Activated naive CD8-positive, alpha-beta T cell treated with anti-CD3 and anti-CD28 coated beads, Interleukin-2, amount 50 U/mL, for 24 hours (primary cell): ENCODE data around the gene LTB4R.

ENCODE experiments used
- ATAC-seq: fragments of 150-1000 bp; cut with Tn5 transposase; one replicate; pipeline ENCODE4 v1.10.0; 2021
- DNase-seq: peaks from one replicate; pipeline ENCODE4 v3.0.0; 2021
- H3K27ac Mint-ChIP-seq: one replicate; pipeline ENCODE4 v1.8.0; 2021; ENCODE audit warnings: mild to moderate bottlenecking, mixed read lengths
- H3K27me3 Mint-ChIP-seq: one replicate; pipeline ENCODE4 v1.8.0; 2021; ENCODE audit warnings: mixed read lengths
- H3K36me3 Mint-ChIP-seq: one replicate; pipeline ENCODE4 v1.8.0; 2021; ENCODE audit warnings: low read depth, mixed read lengths
- H3K4me1 Mint-ChIP-seq: one replicate; pipeline ENCODE4 v1.8.0; 2021; ENCODE audit warnings: mixed read lengths
- H3K4me3 Mint-ChIP-seq: one replicate; pipeline ENCODE4 v1.8.0; 2021; ENCODE audit warnings: mild to moderate bottlenecking, moderate library complexity, mixed read lengths
- H3K9me3 Mint-ChIP-seq: one replicate; pipeline ENCODE4 v1.8.0; 2021; ENCODE audit warnings: mixed read lengths

The LTB4R gene

GRCh38 chr14:24271834-24272263 is 39.5 kb upstream of the LTB4R start:
- H3K36me3 Mint-ChIP-seq = peaks cover 6% of the 10 kb centered on the region
- H3K4me1 Mint-ChIP-seq = peaks cover 48% of the 10 kb centered on the region
- DNase-seq = no peak
- peak overlapping the region; percentile 87 for H3K4me3 Mint-ChIP-seq
- H3K27me3 Mint-ChIP-seq = no peaks in the 10 kb centered on the region
- no peak for ATAC-seq
- no peaks in the 10 kb centered on the region for H3K9me3 Mint-ChIP-seq
- H3K27ac Mint-ChIP-seq = peak overlapping the region; percentile 95

GRCh38 chr14:24272467-24272866 is 38.8 kb upstream of the LTB4R start:
- H3K27ac Mint-ChIP-seq = peak overlapping the region; percentile 95
- no peak for ATAC-seq
- DNase-seq = no peak
- H3K9me3 Mint-ChIP-seq = no peaks in the 10 kb centered on the region
- peaks cover 53% of the 10 kb centered on the region for H3K4me1 Mint-ChIP-seq
- H3K4me3 Mint-ChIP-seq = peak overlapping the region; percentile 87
- H3K27me3 Mint-ChIP-seq = no peaks in the 10 kb centered on the region
- peaks cover under 1% of the 10 kb centered on the region for H3K36me3 Mint-ChIP-seq

- Mint-ChIP-seq H3K27ac (peak overlapping the region; percentile 82), H3K4me3 (no peak overlapping the region), H3K36me3 (peaks cover 4% of the 10 kb centered on the region), H3K27me3 (no peaks in the 10 kb centered on the region), H3K9me3 (peaks cover 3% of the 10 kb centered on the region), H3K4me1 (peaks cover 64% of the 10 kb centered on the region)
- ATAC-seq (no peak), DNase-seq (no peak)
Observed at GRCh38 chr14:24273422-24273998, 37.8 kb upstream of the LTB4R start.

GRCh38 chr14:24274101-24274543 is 37.2 kb upstream of the LTB4R start:
- DNase-seq (peak; percentile 45), ATAC-seq (peak; percentile 67)
- peaks cover 5% of the 10 kb centered on the region for H3K9me3 Mint-ChIP-seq
- H3K27me3 Mint-ChIP-seq = no peaks in the 10 kb centered on the region
- peak overlapping the region; percentile 82 for H3K27ac Mint-ChIP-seq
- H3K4me1 Mint-ChIP-seq = peaks cover 70% of the 10 kb centered on the region
- peak overlapping the region; percentile 41 for H3K4me3 Mint-ChIP-seq
- H3K36me3 Mint-ChIP-seq = peaks cover 6% of the 10 kb centered on the region

GRCh38 chr14:24277071-24277470 is 34.2 kb upstream of the LTB4R start:
- peaks cover 5% of the 10 kb centered on the region for H3K9me3 Mint-ChIP-seq
- no peak overlapping the region for H3K4me3 Mint-ChIP-seq
- no peak for ATAC-seq
- no peaks in the 10 kb centered on the region for H3K27me3 Mint-ChIP-seq
- peak overlapping the region; percentile 19 for H3K27ac Mint-ChIP-seq
- H3K4me1 Mint-ChIP-seq = peaks cover 70% of the 10 kb centered on the region
- H3K36me3 Mint-ChIP-seq = peaks cover 6% of the 10 kb centered on the region
- no peak for DNase-seq

GRCh38 chr14:24277606-24278321 is 33.5 kb upstream of the LTB4R start:
- H3K4me3 Mint-ChIP-seq = no peak overlapping the region
- H3K4me1 Mint-ChIP-seq = peaks cover 64% of the 10 kb centered on the region
- peaks cover 5% of the 10 kb centered on the region for H3K9me3 Mint-ChIP-seq
- DNase-seq (peak; percentile 23), ATAC-seq (no peak)
- no peaks in the 10 kb centered on the region for H3K27me3 Mint-ChIP-seq
- peak overlapping the region; percentile 76 for H3K27ac Mint-ChIP-seq
- H3K36me3 Mint-ChIP-seq = peaks cover 6% of the 10 kb centered on the region

- Mint-ChIP-seq H3K27ac (peak overlapping the region; percentile 76), H3K4me3 (peak overlapping the region; percentile 24), H3K9me3 (peaks cover 5% of the 10 kb centered on the region), H3K4me1 (peaks cover 57% of the 10 kb centered on the region), H3K36me3 (peaks cover 6% of the 10 kb centered on the region), H3K27me3 (no peaks in the 10 kb centered on the region)
- DNase-seq (no peak), ATAC-seq (no peak)
Observed at GRCh38 chr14:24278424-24278823, 32.9 kb upstream of the LTB4R start.

GRCh38 chr14:24279301-24280186 is 31.8 kb upstream of the LTB4R start:
- Mint-ChIP-seq H3K4me3 (peak overlapping the region; percentile 58), H3K27ac (peak overlapping the region; percentile 76), H3K36me3 (peaks cover 6% of the 10 kb centered on the region), H3K4me1 (peaks cover 47% of the 10 kb centered on the region), H3K9me3 (peaks cover 5% of the 10 kb centered on the region), H3K27me3 (no peaks in the 10 kb centered on the region)
- DNase-seq (peak; percentile 68), ATAC-seq (peak; percentile 97)

GRCh38 chr14:24280797-24281460 is 30.4 kb upstream of the LTB4R start:
- Mint-ChIP-seq H3K36me3 (peaks cover 6% of the 10 kb centered on the region), H3K4me1 (peaks cover 49% of the 10 kb centered on the region), H3K4me3 (no peak overlapping the region), H3K27ac (no peak overlapping the region), H3K9me3 (peaks cover 5% of the 10 kb centered on the region), H3K27me3 (no peaks in the 10 kb centered on the region)
- DNase-seq (no peak), ATAC-seq (no peak)

- ATAC-seq (no peak), DNase-seq (no peak)
- peaks cover 6% of the 10 kb centered on the region for H3K36me3 Mint-ChIP-seq
- peaks cover 51% of the 10 kb centered on the region for H3K4me1 Mint-ChIP-seq
- H3K9me3 Mint-ChIP-seq = peaks cover 5% of the 10 kb centered on the region
- H3K27me3 Mint-ChIP-seq = no peaks in the 10 kb centered on the region
- H3K4me3 Mint-ChIP-seq = no peak overlapping the region
- H3K27ac Mint-ChIP-seq = peak overlapping the region; percentile 45
Observed at GRCh38 chr14:24281636-24282035, 29.7 kb upstream of the LTB4R start.

- Mint-ChIP-seq H3K36me3 (peaks cover 6% of the 10 kb centered on the region), H3K27ac (no peak overlapping the region), H3K27me3 (peaks cover 3% of the 10 kb centered on the region), H3K4me1 (peaks cover 47% of the 10 kb centered on the region), H3K4me3 (no peak overlapping the region), H3K9me3 (peaks cover 5% of the 10 kb centered on the region)
- DNase-seq (no peak), ATAC-seq (no peak)
Observed at GRCh38 chr14:24282736-24283135, 28.6 kb upstream of the LTB4R start.

GRCh38 chr14:24283796-24284460 is 27.4 kb upstream of the LTB4R start:
- no peak overlapping the region for H3K27ac Mint-ChIP-seq
- H3K27me3 Mint-ChIP-seq = peaks cover 3% of the 10 kb centered on the region
- DNase-seq = no peak
- ATAC-seq = no peak
- peaks cover 41% of the 10 kb centered on the region for H3K4me1 Mint-ChIP-seq
- peaks cover 3% of the 10 kb centered on the region for H3K36me3 Mint-ChIP-seq
- no peak overlapping the region for H3K4me3 Mint-ChIP-seq
- H3K9me3 Mint-ChIP-seq = no peaks in the 10 kb centered on the region

GRCh38 chr14:24284501-24285035 is 26.7 kb upstream of the LTB4R start:
- ATAC-seq (no peak), DNase-seq (no peak)
- Mint-ChIP-seq H3K4me3 (no peak overlapping the region), H3K36me3 (peaks cover 3% of the 10 kb centered on the region), H3K9me3 (no peaks in the 10 kb centered on the region), H3K27ac (no peak overlapping the region), H3K4me1 (peaks cover 41% of the 10 kb centered on the region), H3K27me3 (peaks cover 3% of the 10 kb centered on the region)
